Heart left ventricle (tissue), 13 donors: ENCODE data around the gene MUSK.

ENCODE experiments used
- POLR2A ChIP-seq, 2 donors: fragments of 450-650 bp; IDR thresholded peaks; one replicate each; pipeline ENCODE4 v1.6.1; 2017; ENCODE audit warnings: antibody characterized with exemption in 2 of 2, mild to moderate bottlenecking in 2 of 2, moderate library complexity in 2 of 2
- TF ChIP-seq, protein P1 (sequence below), 12 donors: fragments of 200-600 bp; sonication (generic) in 4 of 12; IDR thresholded peaks; one replicate each; pipeline versions ENCODE4 v1.5.0 to v1.8.0; 2018 to 2022; ENCODE audit warnings: antibody characterized with exemption in 12 of 12, mild to moderate bottlenecking in 5 of 12
- donor health status: ischemic (EF 13 %, LVEDD 7.1; RV severe dilation, severe dysfunction).
- donor health status: DM: no; HTN: yes; CAD: no.
- donor health status: DM: no; HTN: no; CAD: no.
- donor health status: ischemic (EF 25% LVEDD 6.9; RV normal size, moderate dysfunction).
- donor health status: ischemic (EF 25% LVEDD 5.7; RV mildly dilated, moderate dysfunction).
- donor health status: ischemic (EF 35%, LVEDD 5.7; RV mildly dilated, moderate dysfunction).
- donor health status: nonischemic (EF 11% LVEDD 7.7; RV severe dilation, severe dysfunction).
- donor health status: DM: yes; HTN: yes; CAD: no.
- donor health status: PGD.
- donor health status: ischemic (EF 29% LVEDD 5.4; RV normal size, mild dysfunction).
- donor health status: nonischemic (EF 23%, LVEDD 6.1; RV moderate dilation, normal function).

DNA sequence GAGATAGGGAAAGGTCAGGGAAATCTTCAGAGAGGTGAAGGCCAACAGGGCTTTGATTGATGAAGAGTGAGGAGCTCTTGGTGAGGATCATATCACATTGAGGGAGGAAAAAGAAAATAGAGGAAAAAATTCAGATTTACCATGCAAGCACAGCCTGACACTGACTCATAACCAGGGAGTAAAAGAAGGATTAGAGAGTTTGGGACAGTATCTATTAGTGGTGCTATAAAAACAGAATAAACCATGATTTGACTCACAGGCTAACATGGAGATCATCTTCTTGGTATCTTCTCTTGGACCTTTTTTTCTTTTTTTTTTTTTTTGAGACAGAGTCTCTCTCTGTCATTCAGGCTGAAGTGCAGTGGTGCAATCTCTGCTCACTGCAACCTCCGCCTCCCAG, 44.4 kb downstream of the MUSK start:
- TF ChIP-seq, protein P1, sequence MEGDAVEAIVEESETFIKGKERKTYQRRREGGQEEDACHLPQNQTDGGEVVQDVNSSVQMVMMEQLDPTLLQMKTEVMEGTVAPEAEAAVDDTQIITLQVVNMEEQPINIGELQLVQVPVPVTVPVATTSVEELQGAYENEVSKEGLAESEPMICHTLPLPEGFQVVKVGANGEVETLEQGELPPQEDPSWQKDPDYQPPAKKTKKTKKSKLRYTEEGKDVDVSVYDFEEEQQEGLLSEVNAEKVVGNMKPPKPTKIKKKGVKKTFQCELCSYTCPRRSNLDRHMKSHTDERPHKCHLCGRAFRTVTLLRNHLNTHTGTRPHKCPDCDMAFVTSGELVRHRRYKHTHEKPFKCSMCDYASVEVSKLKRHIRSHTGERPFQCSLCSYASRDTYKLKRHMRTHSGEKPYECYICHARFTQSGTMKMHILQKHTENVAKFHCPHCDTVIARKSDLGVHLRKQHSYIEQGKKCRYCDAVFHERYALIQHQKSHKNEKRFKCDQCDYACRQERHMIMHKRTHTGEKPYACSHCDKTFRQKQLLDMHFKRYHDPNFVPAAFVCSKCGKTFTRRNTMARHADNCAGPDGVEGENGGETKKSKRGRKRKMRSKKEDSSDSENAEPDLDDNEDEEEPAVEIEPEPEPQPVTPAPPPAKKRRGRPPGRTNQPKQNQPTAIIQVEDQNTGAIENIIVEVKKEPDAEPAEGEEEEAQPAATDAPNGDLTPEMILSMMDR (IDR thresholded peaks at IDR 0.05) = no peak
- no peak for TF ChIP-seq POLR2A (IDR thresholded peaks at IDR 0.05)
